GM23338 (cell line): Measurements from ENCODE around the gene MOCOS. TPM values are rescaled to one million over a fixed set of nuclear protein-coding genes. Genes with fewer than 3 reads are reported as not detected.

Source experiments
- ATAC-seq: fragments of 200-7000 bp; cut with Tn5 transposase; 3 replicates; pipeline ENCODE4 v1.9.1; 2020
- DNase-seq: peaks from one replicate; pipeline ENCODE4 v3.0.0-alpha.2; 2015; ENCODE audit warnings: low spot score
- H2AFZ ChIP-seq: fragments of 200-600 bp; sonication (generic); 2 replicates; pipeline ENCODE4 v1.8.0; 2016; ENCODE audit warnings: antibody characterized with exemption, mild to moderate bottlenecking, moderate library complexity
- H3F3A ChIP-seq: fragments of 200-600 bp; sonication (generic); replicated peaks from 2 replicates; pipeline ENCODE4 v1.8.0; 2017; ENCODE audit warnings: antibody characterized with exemption, mixed run types, low read depth
- H3K27ac ChIP-seq: fragments of 200-600 bp; sonication (generic); 2 replicates; pipeline ENCODE4 v1.6.1; 2016; ENCODE audit warnings: low read depth
- H3K27me3 ChIP-seq: fragments of 200-600 bp; sonication (generic); 2 replicates; pipeline ENCODE4 v1.8.0; 2016; ENCODE audit warnings: mild to moderate bottlenecking, mixed run types, moderate library complexity; ENCODE audit not compliant: insufficient read depth
- H3K36me3 ChIP-seq: fragments of 200-600 bp; sonication (generic); 2 replicates; pipeline ENCODE4 v1.8.0; 2016; ENCODE audit warnings: mild to moderate bottlenecking; ENCODE audit not compliant: insufficient read depth
- H3K4me1 ChIP-seq: fragments of 200-600 bp; sonication (generic); 2 replicates; pipeline ENCODE4 v1.8.0; 2016; ENCODE audit warnings: mild to moderate bottlenecking, moderate library complexity; ENCODE audit not compliant: insufficient read depth
- H3K4me2 ChIP-seq: fragments of 200-600 bp; sonication (generic); 2 replicates; pipeline ENCODE4 v1.7.1; 2017; ENCODE audit warnings: mixed run types
- H3K4me3 ChIP-seq: fragments of 200-600 bp; sonication (generic); 2 replicates; pipeline ENCODE4 v1.6.1; 2016; ENCODE audit warnings: mixed run types
- H3K79me2 ChIP-seq: fragments of 200-600 bp; sonication (generic); replicated peaks from 2 replicates; pipeline ENCODE4 v1.8.0; 2017; ENCODE audit warnings: mild to moderate bottlenecking; ENCODE audit not compliant: insufficient read depth
- H3K9me2 ChIP-seq: fragments of 200-600 bp; sonication (generic); 2 replicates; pipeline ENCODE4 v1.8.0; 2017; ENCODE audit not compliant: insufficient read depth
- H4K20me1 ChIP-seq: fragments of 200-600 bp; sonication (generic); replicated peaks from 2 replicates; pipeline ENCODE4 v1.8.0; 2017; ENCODE audit warnings: mild to moderate bottlenecking; ENCODE audit not compliant: insufficient read depth
- H3K27ac Mint-ChIP-seq: 2 replicates; pipeline ENCODE4 v1.8.0; 2020; ENCODE audit warnings: inconsistent platforms, mild to moderate bottlenecking, moderate library complexity, mixed read lengths
- H3K27me3 Mint-ChIP-seq: 3 replicates; pipeline ENCODE4 v1.8.0; 2022; ENCODE audit warnings: low read depth, mild to moderate bottlenecking, moderate library complexity, mixed read lengths, inconsistent platforms; ENCODE audit not compliant: insufficient read depth, poor library complexity
- H3K36me3 Mint-ChIP-seq: 3 replicates; pipeline ENCODE4 v1.8.0; 2021; ENCODE audit warnings: low read depth, mild to moderate bottlenecking, inconsistent platforms, moderate library complexity, mixed read lengths
- H3K4me1 Mint-ChIP-seq: 3 replicates; pipeline ENCODE4 v1.8.0; 2020; ENCODE audit warnings: mild to moderate bottlenecking, inconsistent platforms, mixed read lengths
- H3K4me3 Mint-ChIP-seq: 3 replicates; pipeline ENCODE4 v1.8.0; 2021; ENCODE audit warnings: moderate library complexity, mild to moderate bottlenecking, inconsistent platforms, mixed read lengths
- H3K9me3 Mint-ChIP-seq: 3 replicates; pipeline ENCODE4 v1.8.0; 2020; ENCODE audit warnings: moderate library complexity, mild to moderate bottlenecking, inconsistent platforms, mixed read lengths
- CREB1 ChIP-seq: fragments of 250-450 bp; sonication (Bioruptor Pico); IDR thresholded peaks from 2 replicates; pipeline ENCODE4 v1.5.0; 2020; ENCODE audit warnings: low read depth, mild to moderate bottlenecking, moderate library complexity
- EZH2 ChIP-seq: fragments of 200-600 bp; sonication (generic); IDR thresholded peaks from one replicate; pipeline ENCODE4 v1.8.0; 2017; ENCODE audit warnings: antibody characterized with exemption, mild to moderate bottlenecking, low read depth; ENCODE audit not compliant: unreplicated experiment
- EZH2phosphoT487 ChIP-seq: fragments of 200-600 bp; sonication (generic); IDR thresholded peaks from one replicate; pipeline ENCODE4 v1.8.1; 2018; ENCODE audit warnings: antibody characterized with exemption; ENCODE audit not compliant: unreplicated experiment
- JUNB ChIP-seq: IDR thresholded peaks from one replicate; pipeline ENCODE4 v1.6.1; 2016; ENCODE audit warnings: antibody characterized with exemption; ENCODE audit not compliant: unreplicated experiment
- NANOG ChIP-seq: IDR thresholded peaks from 2 replicates; pipeline ENCODE4 v1.6.1; 2016; ENCODE audit warnings: antibody characterized with exemption, borderline replicate concordance
- POLR2AphosphoS5 ChIP-seq: IDR thresholded peaks from 2 replicates; pipeline ENCODE4 v1.6.1; 2016; ENCODE audit warnings: antibody characterized with exemption, low read depth
- STAT1 ChIP-seq: IDR thresholded peaks from one replicate; pipeline ENCODE4 v1.6.1; 2016; ENCODE audit warnings: antibody characterized with exemption; ENCODE audit not compliant: unreplicated experiment
- ZNF114 ChIP-seq: fragments of 250-450 bp; sonication (Bioruptor Pico); IDR thresholded peaks from 2 replicates; pipeline ENCODE4 v1.5.0; 2020; ENCODE audit warnings: mild to moderate bottlenecking, moderate library complexity
- ZNF331 ChIP-seq: fragments of 250-450 bp; sonication (Bioruptor Pico); IDR thresholded peaks from 2 replicates; pipeline ENCODE4 v1.5.0; 2020; ENCODE audit warnings: low read depth, mild to moderate bottlenecking, moderate library complexity
- polyA plus RNA-seq: library from polyadenylated mRNA; unstranded; fragments of >200 nt; fragmentation: Nextera tagmentation; extraction: Ambion mirVana; gene quantifications from 2 replicates; pipeline ENCODE4 v1.2.1, GENCODE V29; 2016
- total RNA-seq: library from RNA; depleted of rRNA; stranded (reverse); fragments of >200 nt; shearing (Covaris generic); gene quantifications from 2 replicates; pipeline ENCODE4 v1.2.3, GENCODE V29; 2014
- TF ChIP-seq, protein P1 (sequence below): fragments of 250-450 bp; sonication (Bioruptor Pico); IDR thresholded peaks from 2 replicates; pipeline ENCODE4 v1.5.0; 2020; ENCODE audit warnings: mild to moderate bottlenecking, moderate library complexity
- TF ChIP-seq, protein P2 (sequence below): IDR thresholded peaks from 2 replicates; pipeline ENCODE4 v1.6.1; 2016; ENCODE audit warnings: antibody characterized with exemption
- TF ChIP-seq, protein P3 (sequence below): IDR thresholded peaks from one replicate; pipeline ENCODE4 v1.6.1; 2018; ENCODE audit warnings: antibody characterized with exemption; ENCODE audit not compliant: unreplicated experiment
- TF ChIP-seq, protein P4 (sequence below), 2 experiments: fragments of 200-600 bp in 1 of 2; sonication (generic) in 1 of 2; conservative IDR thresholded peaks; 2 replicates each; pipeline versions ENCODE4 v1.5.1 to v1.6.1; 2016 to 2017; ENCODE audit warnings: antibody characterized with exemption in 2 of 2, low read depth in 2 of 2, mild to moderate bottlenecking in 2 of 2, moderate library complexity in 1 of 2

The MOCOS gene
- total and polyA plus RNA-seq, 2 experiments from 2014 or later, result 3.9 to 7.2 TPM

DNA sequence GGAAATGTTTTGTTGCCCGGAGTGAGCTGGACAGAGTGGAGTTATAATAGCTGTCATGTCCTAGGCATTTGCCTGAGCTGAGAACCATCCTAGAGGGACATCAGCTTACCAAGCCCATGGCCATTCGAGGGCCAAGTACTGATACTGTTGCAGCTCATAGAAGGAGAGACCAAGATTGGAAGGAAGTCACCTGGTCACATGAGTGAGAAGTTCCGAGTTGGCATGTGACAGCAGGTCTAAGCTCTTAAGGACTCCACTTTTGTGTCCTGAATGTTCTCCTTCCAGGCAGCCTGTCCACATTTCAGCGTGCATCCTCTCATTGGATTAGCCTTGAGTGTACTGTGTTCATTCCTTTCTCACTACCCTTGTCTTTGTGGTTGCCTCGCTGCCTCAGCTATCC is 114.6 kb downstream of the MOCOS start:
- ATAC-seq (no peak), DNase-seq (no peak)
- Histone ChIP-seq H3K4me1 (peaks cover 7% of the 10 kb centered on the region), H3K9me2 (no peaks in the 10 kb centered on the region), H3K27ac (no peak overlapping the region), H3K4me2 (no peak overlapping the region), H3K79me2 (0 out of 2 replicates have a peak, but pooled peaks cover 2% of the 10 kb centered on the region), H3K27me3 (peaks cover 25% of the 10 kb centered on the region), H3F3A (no peaks in the 10 kb centered on the region), H4K20me1 (peaks cover 12% of the 10 kb centered on the region), H2AFZ (no peak overlapping the region), H3K36me3 (no peaks in the 10 kb centered on the region), H3K4me3 (no peak overlapping the region)
- TF ChIP-seq, protein P1, sequence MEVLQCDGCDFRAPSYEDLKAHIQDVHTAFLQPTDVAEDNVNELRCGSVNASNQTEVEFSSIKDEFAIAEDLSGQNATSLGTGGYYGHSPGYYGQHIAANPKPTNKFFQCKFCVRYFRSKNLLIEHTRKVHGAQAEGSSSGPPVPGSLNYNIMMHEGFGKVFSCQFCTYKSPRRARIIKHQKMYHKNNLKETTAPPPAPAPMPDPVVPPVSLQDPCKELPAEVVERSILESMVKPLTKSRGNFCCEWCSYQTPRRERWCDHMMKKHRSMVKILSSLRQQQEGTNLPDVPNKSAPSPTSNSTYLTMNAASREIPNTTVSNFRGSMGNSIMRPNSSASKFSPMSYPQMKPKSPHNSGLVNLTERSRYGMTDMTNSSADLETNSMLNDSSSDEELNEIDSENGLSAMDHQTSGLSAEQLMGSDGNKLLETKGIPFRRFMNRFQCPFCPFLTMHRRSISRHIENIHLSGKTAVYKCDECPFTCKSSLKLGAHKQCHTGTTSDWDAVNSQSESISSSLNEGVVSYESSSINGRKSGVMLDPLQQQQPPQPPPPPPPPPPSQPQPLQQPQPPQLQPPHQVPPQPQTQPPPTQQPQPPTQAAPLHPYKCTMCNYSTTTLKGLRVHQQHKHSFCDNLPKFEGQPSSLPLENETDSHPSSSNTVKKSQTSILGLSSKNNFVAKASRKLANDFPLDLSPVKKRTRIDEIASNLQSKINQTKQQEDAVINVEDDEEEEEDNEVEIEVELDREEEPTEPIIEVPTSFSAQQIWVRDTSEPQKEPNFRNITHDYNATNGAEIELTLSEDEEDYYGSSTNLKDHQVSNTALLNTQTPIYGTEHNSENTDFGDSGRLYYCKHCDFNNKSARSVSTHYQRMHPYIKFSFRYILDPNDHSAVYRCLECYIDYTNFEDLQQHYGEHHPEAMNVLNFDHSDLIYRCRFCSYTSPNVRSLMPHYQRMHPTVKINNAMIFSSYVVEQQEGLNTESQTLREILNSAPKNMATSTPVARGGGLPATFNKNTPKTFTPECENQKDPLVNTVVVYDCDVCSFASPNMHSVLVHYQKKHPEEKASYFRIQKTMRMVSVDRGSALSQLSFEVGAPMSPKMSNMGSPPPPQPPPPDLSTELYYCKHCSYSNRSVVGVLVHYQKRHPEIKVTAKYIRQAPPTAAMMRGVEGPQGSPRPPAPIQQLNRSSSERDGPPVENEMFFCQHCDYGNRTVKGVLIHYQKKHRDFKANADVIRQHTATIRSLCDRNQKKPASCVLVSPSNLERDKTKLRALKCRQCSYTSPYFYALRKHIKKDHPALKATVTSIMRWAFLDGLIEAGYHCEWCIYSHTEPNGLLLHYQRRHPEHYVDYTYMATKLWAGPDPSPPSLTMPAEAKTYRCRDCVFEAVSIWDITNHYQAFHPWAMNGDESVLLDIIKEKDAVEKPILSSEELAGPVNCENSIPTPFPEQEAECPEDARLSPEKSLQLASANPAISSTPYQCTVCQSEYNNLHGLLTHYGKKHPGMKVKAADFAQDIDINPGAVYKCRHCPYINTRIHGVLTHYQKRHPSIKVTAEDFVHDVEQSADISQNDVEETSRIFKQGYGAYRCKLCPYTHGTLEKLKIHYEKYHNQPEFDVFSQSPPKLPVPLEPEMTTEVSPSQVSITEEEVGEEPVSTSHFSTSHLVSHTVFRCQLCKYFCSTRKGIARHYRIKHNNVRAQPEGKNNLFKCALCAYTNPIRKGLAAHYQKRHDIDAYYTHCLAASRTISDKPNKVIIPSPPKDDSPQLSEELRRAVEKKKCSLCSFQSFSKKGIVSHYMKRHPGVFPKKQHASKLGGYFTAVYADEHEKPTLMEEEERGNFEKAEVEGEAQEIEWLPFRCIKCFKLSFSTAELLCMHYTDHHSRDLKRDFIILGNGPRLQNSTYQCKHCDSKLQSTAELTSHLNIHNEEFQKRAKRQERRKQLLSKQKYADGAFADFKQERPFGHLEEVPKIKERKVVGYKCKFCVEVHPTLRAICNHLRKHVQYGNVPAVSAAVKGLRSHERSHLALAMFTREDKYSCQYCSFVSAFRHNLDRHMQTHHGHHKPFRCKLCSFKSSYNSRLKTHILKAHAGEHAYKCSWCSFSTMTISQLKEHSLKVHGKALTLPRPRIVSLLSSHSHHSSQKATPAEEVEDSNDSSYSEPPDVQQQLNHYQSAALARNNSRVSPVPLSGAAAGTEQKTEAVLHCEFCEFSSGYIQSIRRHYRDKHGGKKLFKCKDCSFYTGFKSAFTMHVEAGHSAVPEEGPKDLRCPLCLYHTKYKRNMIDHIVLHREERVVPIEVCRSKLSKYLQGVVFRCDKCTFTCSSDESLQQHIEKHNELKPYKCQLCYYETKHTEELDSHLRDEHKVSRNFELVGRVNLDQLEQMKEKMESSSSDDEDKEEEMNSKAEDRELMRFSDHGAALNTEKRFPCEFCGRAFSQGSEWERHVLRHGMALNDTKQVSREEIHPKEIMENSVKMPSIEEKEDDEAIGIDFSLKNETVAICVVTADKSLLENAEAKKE (CRISPR knock-in tag), result no peak
- TF ChIP-seq STAT1 (no peak), ZNF114 (CRISPR knock-in tag) (no peak), POLR2AphosphoS5 (no peak), CREB1 (CRISPR knock-in tag) (no peak), EZH2phosphoT487 (no peak), ZNF331 (CRISPR knock-in tag) (no peak), NANOG (no peak), EZH2 (no peak), JUNB (no peak)
- TF ChIP-seq, protein P2, sequence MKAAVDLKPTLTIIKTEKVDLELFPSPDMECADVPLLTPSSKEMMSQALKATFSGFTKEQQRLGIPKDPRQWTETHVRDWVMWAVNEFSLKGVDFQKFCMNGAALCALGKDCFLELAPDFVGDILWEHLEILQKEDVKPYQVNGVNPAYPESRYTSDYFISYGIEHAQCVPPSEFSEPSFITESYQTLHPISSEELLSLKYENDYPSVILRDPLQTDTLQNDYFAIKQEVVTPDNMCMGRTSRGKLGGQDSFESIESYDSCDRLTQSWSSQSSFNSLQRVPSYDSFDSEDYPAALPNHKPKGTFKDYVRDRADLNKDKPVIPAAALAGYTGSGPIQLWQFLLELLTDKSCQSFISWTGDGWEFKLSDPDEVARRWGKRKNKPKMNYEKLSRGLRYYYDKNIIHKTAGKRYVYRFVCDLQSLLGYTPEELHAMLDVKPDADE, result no peak
- TF ChIP-seq, protein P3, sequence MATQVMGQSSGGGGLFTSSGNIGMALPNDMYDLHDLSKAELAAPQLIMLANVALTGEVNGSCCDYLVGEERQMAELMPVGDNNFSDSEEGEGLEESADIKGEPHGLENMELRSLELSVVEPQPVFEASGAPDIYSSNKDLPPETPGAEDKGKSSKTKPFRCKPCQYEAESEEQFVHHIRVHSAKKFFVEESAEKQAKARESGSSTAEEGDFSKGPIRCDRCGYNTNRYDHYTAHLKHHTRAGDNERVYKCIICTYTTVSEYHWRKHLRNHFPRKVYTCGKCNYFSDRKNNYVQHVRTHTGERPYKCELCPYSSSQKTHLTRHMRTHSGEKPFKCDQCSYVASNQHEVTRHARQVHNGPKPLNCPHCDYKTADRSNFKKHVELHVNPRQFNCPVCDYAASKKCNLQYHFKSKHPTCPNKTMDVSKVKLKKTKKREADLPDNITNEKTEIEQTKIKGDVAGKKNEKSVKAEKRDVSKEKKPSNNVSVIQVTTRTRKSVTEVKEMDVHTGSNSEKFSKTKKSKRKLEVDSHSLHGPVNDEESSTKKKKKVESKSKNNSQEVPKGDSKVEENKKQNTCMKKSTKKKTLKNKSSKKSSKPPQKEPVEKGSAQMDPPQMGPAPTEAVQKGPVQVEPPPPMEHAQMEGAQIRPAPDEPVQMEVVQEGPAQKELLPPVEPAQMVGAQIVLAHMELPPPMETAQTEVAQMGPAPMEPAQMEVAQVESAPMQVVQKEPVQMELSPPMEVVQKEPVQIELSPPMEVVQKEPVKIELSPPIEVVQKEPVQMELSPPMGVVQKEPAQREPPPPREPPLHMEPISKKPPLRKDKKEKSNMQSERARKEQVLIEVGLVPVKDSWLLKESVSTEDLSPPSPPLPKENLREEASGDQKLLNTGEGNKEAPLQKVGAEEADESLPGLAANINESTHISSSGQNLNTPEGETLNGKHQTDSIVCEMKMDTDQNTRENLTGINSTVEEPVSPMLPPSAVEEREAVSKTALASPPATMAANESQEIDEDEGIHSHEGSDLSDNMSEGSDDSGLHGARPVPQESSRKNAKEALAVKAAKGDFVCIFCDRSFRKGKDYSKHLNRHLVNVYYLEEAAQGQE, result no peak
- TF ChIP-seq, protein P4, sequence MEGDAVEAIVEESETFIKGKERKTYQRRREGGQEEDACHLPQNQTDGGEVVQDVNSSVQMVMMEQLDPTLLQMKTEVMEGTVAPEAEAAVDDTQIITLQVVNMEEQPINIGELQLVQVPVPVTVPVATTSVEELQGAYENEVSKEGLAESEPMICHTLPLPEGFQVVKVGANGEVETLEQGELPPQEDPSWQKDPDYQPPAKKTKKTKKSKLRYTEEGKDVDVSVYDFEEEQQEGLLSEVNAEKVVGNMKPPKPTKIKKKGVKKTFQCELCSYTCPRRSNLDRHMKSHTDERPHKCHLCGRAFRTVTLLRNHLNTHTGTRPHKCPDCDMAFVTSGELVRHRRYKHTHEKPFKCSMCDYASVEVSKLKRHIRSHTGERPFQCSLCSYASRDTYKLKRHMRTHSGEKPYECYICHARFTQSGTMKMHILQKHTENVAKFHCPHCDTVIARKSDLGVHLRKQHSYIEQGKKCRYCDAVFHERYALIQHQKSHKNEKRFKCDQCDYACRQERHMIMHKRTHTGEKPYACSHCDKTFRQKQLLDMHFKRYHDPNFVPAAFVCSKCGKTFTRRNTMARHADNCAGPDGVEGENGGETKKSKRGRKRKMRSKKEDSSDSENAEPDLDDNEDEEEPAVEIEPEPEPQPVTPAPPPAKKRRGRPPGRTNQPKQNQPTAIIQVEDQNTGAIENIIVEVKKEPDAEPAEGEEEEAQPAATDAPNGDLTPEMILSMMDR (conservative IDR thresholded peaks at IDR 0.05; ENCODE audit: low read depth in 2 of 2), result no peak
- no peaks in the 10 kb centered on the region for H3K36me3 Mint-ChIP-seq
- H3K9me3 Mint-ChIP-seq, result no peaks in the 10 kb centered on the region
- H3K27ac Mint-ChIP-seq, result no peak overlapping the region
- no peak overlapping the region for H3K4me3 Mint-ChIP-seq
- H3K4me1 Mint-ChIP-seq, result peaks cover 17% of the 10 kb centered on the region
- peaks cover 10% of the 10 kb centered on the region for H3K27me3 Mint-ChIP-seq
